Ureter (tissue), 1 donor: ENCODE results near the gene KLF16. TPM values are rescaled to one million over a fixed set of nuclear protein-coding genes. Genes with fewer than 3 reads are reported as not detected.

Experiments
- DNase-seq: peaks from one replicate; pipeline ENCODE4 v3.0.0-alpha.2; 2020; ENCODE audit warnings: low spot score
- total RNA-seq: library from RNA; stranded (reverse); gene quantifications from one replicate; pipeline ENCODE4 v1.2.4, GENCODE V29; 2023
- donor health status: DM: yes; HTN: yes; CAD: no.

The KLF16 gene
- total RNA-seq, 1 donor from 2014 or later: 14.8 TPM

GRCh38 chr19:1855040-1855827 lies 8.1 kb downstream of the KLF16 start:
- peak; percentile 92 for DNase-seq

- no peak for DNase-seq
These were observed 8.8 kb downstream of the KLF16 start for GRCh38 chr19:1854542-1855039.

GRCh38 chr19:1854039-1854541 lies 9.3 kb downstream of the KLF16 start:
- DNase-seq: no peak

GRCh38 chr19:1853295-1854038 lies 9.9 kb downstream of the KLF16 start:
- no peak for DNase-seq

GRCh38 chr19:1852581-1853128 lies 10.7 kb downstream of the KLF16 start:
- no peak for DNase-seq

GRCh38 chr19:1851654-1852580 lies 11.5 kb downstream of the KLF16 start:
- no peak for DNase-seq

- no peak for DNase-seq
These were observed 12.3 kb downstream of the KLF16 start for GRCh38 chr19:1850809-1851653.

GRCh38 chr19:1849886-1850398 lies 13.4 kb downstream of the KLF16 start:
- DNase-seq: no peak

GRCh38 chr19:1849132-1849474 lies 14.3 kb downstream of the KLF16 start:
- DNase-seq: no peak

GRCh38 chr19:1848399-1849131 lies 14.8 kb downstream of the KLF16 start, which contains the start of gene REXO1:
Gene REXO1, minus strand, starts transcription at chr19:1848483. Its CDS starts 125 bp downstream, at chr19:1848358.
- peak; percentile 97 for DNase-seq

GRCh38 chr19:1847684-1848398 lies 15.5 kb downstream of the KLF16 start:
- no peak for DNase-seq

- no peak for DNase-seq
These were observed 16.1 kb downstream of the KLF16 start for GRCh38 chr19:1847348-1847683.

- no peak for DNase-seq
These were observed 16.7 kb downstream of the KLF16 start for GRCh38 chr19:1846517-1847204.

- no peak for DNase-seq
These were observed 17.7 kb downstream of the KLF16 start for GRCh38 chr19:1845642-1846041.

GRCh38 chr19:1845125-1845515 lies 18.3 kb downstream of the KLF16 start:
- DNase-seq: no peak

- DNase-seq: no peak
These were observed 18.8 kb downstream of the KLF16 start for GRCh38 chr19:1844513-1845124.

GRCh38 chr19:1843646-1844394 lies 19.6 kb downstream of the KLF16 start:
- no peak for DNase-seq
